Cortex of kidney (tissue), 1 donor: Measurements from ENCODE around the gene HPCA.
"Not testable (repeated sequence)": the region's sequence is repeated elsewhere in the genome, so short reads cannot be mapped to it uniquely, and the experiment has no call there.

Experiments used
- DNase-seq: peaks from one replicate; lab custom pipeline; 2025; lab: John Stamatoyannopoulos, UW

Gene HPCA

DNA sequence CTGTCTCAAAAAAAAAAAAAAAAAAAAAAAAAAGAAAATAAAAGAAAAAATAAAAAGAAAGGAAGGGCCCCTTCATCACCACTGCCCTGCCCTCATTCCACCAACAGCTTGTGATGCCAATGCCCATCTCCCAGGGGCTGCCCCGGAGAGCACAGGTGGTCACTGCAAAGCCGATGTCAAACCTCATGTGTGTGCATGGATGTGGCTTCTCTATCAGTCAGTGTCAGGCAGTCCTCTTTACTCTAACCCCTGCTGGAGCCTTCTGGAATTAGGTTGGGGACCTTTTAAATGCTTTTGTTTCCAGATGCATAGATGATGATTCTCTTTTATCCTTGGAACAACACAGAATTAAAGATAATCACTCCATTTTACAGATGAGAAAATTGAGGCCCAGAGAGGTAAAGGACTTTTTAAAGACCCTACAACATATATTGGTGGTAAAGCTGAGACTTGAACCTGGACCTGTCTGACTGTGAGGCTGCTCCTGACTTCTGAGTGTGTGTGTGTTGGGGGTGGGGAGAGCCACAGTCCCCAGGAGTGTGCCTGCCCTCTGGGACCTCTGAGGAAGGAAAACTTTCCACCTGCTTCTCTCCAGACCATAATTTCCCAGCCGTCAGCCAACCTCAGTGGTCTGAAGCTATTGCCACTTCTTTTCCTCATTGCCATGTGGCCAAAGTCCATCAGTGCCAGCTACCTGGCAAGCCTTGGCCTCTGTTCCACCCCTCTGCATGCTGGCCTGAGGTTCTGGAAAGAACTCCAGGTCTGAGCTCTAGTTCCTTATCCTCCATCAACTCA, 17.9 kb downstream of the HPCA start:
- no peak for DNase-seq

GRCh38 chr1:32904797-32905196, 18.5 kb downstream of the HPCA start:
- DNase-seq: no peak

DNA sequence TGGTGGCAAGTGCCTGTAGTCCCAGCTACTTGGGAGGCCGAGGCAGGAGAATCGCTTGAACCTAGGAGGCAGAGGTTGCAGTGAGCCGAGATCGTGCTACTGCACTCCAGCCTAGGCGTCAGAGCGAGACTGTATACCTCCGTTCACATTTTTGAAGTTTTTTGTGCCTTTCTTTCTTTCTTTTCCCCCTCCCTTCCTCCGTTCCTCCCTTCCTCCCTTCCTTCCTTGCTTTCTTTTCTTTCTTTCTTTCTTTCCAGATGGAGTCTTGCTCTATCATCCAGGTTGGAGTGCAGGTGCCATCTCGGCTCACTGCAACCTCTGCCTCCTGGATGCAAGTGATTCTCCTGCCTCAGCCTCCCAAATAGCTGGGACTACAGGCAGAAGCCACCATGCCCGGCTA, 19.3 kb downstream of the HPCA start:
- not testable (repeated sequence) for DNase-seq

DNA sequence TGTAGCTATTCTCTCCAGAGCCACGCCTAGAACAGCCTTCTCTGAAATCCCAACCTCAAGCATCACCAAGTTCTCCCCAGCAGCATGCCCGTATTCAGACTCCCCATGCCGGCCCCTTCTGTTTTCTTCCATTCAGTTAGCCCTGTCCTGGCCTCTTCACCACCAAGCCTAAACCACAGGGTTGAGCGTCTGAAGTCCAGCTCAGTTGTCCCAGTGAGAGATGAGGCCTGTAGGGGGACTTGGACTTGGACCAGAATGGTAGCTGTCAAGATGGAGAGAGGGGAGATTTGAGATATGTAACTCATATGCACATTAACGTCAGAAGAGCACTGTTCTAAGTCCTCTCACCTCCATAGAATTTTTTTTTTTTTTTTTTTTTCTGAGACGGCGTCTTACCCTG, 20.4 kb downstream of the HPCA start:
- no peak for DNase-seq

- DNase-seq: no peak
Observed at GRCh38 chr1:32907435-32907834, 21.1 kb downstream of the HPCA start.

DNA sequence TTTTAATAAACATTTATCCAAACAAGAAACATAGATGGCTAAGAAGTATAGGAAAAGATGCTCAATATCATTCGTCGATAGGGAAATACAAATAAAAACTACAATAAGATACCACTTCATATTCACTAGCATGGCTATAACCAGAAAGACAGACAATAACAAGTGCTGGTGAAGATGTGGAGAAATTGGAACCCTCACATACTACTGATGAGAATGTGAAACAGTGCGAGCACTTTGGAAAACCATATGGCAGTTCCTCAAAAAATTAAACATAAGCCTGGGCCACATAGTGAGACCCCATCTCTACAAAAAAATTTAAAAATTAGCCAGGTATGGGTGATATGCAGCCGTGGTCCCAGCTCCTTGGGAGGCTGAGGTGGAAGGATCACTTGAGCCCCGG, 24.0 kb downstream of the HPCA start:
- no peak for DNase-seq

DNA sequence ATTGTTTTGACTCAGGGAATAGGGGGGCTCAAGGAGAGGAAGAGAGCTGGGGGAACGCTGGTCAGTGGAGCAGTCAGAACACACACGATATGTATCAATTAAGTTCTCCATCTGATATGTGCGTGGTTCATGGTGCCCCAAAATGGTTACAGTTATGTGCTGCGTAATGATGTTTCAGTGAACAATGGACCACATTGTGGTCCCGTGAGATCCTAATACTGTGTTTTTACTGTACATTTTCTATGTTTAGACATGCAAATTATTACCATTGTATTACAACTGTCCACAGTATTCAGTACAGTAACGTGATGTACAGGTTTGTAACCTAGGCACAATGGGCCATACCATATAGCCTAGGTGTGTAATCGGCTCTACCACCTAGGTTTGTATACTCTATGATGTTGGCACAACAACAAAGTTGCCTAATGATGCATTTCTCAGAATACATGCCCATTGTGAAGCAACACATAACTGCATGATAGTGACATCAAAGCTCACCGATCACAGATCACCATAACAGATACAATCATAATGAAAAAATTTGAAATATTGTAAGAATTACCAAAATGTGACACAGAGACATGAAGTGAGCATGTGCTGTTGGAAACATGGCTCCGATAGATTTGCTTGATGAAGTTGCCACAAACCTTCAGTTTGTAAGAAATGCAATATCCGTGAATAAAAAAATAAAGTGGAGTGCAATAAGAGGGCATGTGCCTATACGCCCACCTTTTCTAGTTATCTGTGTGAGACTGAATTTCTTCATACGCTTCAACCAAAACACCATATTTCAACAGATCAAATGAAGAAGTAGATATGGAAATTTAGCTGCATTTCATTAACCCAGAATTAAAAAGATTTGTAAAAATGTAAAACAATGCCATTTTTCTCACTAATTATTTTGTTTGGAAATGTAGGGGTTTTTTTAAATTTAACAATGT, 29.7 kb downstream of the HPCA start:
- DNase-seq: no peak

- no peak for DNase-seq
Observed at GRCh38 chr1:32917521-32917920, 31.2 kb downstream of the HPCA start.

- DNase-seq: no peak
Observed at GRCh38 chr1:32918179-32918578, 31.9 kb downstream of the HPCA start.

- no peak for DNase-seq
Observed at GRCh38 chr1:32919811-32920733, 33.8 kb downstream of the HPCA start.

DNA sequence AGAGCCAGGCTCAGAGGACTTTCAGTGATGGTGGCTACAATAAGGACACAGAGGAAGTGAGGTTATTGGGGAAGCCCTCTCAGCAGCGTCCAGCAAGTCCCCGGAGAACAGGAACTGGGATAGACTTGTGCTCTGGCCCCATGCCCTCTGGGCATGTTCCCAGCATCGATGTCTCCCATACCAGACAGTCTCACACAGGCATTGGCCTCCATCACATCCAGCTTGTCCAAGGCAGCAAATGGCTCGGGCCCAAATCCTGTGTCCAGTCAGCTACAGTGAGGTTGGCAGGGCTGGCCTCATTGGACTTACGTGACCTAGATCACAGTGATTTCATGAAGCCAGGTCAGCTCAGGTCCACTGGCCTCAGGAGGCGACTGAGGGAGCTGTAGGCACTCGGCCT, 34.5 kb downstream of the HPCA start:
- DNase-seq: no peak

- DNase-seq: no peak
Observed at GRCh38 chr1:32924881-32925344, 38.6 kb downstream of the HPCA start.

DNA sequence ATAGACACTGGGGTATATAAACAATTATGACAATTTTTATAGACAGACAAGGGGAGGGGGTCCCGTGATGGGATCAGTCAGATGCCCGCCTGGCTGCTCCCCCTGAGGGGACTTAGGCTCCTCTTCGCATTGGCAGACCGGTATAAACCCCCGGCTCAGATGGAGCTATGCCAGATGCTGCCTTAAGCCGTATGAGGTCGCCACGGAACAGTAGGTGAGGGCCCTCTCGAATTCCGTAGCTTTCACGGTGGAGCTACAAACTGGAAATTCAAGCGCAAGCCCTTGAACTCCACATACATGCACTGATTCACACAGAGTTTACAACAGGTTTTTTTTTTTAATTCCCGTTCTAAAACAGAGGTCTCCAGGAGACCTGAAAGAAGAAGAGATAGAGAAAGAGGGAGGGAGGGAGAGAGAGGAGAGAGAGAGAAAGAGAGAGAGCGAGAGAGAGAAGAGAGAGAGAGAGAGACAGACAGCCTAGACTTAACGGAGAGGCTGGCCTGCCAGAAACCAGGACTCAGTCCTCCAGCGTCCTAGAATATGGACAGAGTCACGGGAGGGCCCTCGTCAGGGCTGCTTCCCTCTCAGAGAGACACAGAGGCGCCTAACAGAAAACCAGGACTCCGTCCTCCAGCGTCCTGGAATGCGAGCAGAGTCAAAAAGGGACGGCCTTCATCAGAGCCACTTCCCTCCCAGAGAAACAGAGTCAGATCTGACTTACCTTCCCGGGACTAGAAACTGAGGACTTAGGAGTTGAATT, 39.3 kb downstream of the HPCA start:
- DNase-seq: no peak

DNA sequence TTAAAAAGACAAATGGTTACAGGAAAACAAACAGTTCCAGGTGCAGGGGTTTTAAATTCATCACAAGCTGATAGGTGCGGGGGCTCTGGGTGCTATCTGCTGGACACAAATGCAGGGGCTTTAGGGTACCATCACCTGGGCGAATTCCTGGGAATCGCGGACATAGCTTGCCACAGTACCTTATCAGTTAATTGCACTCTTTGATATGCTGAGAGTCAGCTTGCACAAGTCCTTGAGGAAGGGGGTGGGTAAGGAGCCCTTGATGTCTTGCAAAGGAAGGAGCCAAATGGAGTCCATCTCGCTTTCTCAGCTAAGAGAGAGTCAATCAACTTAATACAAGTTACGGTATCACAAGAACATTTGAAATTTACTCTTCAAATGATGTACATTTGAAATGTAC, 40.3 kb downstream of the HPCA start:
- DNase-seq: no peak

- no peak for DNase-seq
Observed at GRCh38 chr1:32927441-32927840, 41.1 kb downstream of the HPCA start.

GRCh38 chr1:32928285-32928684, 42.0 kb downstream of the HPCA start:
- no peak for DNase-seq

GRCh38 chr1:32928715-32929114, 42.4 kb downstream of the HPCA start:
- no peak for DNase-seq

DNA sequence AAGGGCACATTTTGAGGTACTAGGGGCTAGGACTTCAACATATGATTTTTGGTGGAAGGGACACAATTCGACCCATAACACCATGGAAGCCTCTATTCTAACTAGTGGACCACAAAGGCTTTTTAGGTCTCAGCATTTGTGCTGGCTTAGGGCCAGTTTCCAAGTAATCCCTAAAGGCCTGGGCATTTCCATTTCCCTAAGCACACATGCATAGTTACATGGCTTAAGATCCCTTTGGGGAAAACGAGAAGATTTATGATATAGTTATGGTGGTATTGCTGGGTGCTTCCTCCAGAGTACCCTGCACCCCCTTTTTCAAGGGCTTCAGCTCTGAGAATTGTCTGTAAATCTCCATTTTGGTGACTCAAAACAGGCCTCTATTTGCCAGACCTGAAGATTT, 43.1 kb downstream of the HPCA start:
- DNase-seq: no peak

- DNase-seq: no peak
Observed at GRCh38 chr1:32931760-32932159, 45.5 kb downstream of the HPCA start.

DNA sequence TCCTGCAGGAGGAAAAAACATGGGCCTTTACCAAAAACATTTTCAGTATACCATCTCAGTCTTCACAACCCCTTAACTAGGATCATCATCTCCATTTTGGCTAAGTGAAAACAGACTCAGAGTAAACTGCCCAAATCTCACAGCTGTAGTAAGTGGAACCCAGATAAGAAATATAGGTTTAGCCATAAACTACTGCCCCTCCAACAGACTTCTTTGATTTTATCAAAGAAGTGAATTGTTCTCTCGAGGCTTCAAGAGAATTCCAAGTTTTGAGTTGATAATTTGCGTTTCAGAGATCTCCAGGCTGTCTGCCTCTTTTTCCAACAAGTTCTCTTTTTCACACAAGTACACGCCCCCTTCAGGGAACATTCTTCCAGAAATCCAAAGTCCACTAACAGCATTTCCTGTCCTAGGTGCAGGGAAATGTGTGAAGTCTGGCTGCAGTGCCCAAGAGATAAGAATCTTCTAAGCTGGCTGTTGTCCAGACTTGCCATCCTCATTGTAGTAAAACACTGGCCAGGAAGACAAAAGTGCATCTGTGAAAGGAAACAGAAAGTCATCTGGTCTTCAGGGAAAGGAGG, 47.5 kb downstream of the HPCA start:
- DNase-seq: no peak

DNA sequence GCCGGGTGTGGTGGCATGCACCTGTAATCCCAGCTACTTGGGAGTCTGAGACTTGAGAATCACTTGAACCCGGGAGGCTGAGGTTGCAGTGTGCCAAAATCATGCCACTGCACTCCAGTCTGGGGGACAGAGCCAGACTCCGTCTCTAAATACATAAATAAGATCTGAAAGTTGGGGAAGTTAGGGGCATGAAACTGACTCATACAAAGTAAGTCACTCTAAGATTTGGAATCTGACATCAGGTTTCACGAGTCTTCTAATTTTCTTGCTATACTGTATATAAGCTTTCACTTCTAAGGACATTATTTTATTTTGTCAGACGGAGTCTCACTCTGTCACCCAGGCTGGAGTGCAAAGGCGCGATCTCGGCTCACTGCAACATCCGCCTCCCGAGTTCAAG, 48.2 kb downstream of the HPCA start:
- no peak for DNase-seq
